Muscle of back (tissue), 11 donors: Measurements from ENCODE around the gene TEDC1. TPM values are rescaled to one million over a fixed set of nuclear protein-coding genes. Genes with fewer than 3 reads are reported as not detected.

Experiments
- DNase-seq, 3 donors: peaks; one replicate each; pipeline versions ENCODE4 v3.0.0 to v3.0.0-alpha.2; 2013
- polyA plus RNA-seq, 10 donors: library from polyadenylated mRNA; unstranded; fragments of 120-200 nt; gene quantifications; one replicate each; pipeline ENCODE4 v1.2.1, GENCODE V29; 2013; ENCODE audit not compliant: insufficient read length in 10 of 10

TEDC1 gene
- polyA plus RNA-seq, 10 donors = 3.4 to 8.7 (median 5.9) TPM

- DNase-seq = peak in 1 of 3 donors; percentile 63
These were observed 6.7 kb upstream of the TEDC1 start for GRCh38 chr14:105484069-105484996.

- DNase-seq = no peak
These were observed 6.1 kb upstream of the TEDC1 start for GRCh38 chr14:105484997-105485393.

GRCh38 chr14:105485739-105486162, 5.3 kb upstream of the TEDC1 start:
- DNase-seq = peak in 1 of 3 donors; percentile 67

- DNase-seq = peak in 1 of 3 donors; percentile 53
These were observed 4.7 kb upstream of the TEDC1 start, which contains the start of gene CRIP1 for GRCh38 chr14:105486163-105486973. TSS of gene CRIP1 (plus strand) at chr14:105486886. CDS start at chr14:105487260, 374 bp downstream.

DNA sequence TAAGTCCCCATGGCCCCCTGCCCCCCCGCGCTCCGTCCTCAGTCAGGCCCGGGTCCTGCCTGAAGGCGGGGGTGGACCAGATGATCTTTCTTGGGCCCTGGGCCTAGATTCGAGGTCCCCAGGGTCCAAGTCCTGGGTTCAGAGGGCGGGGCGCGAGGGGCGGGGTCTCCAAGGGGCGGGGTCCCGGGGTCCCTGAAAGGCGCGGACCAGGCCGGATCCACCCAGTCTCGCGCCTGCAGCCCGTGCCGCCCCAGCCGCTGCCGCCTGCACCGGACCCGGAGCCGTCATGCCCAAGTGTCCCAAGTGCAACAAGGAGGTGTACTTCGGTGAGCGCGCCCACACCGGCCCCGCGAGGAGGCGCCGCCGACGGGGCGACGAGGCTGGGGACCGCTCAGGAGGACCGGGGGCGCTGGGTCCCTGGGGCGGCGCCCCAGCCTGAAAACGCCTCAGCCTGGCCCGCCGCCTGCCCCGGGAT, 4.0 kb upstream of the TEDC1 start:
- DNase-seq = peak in 1 of 3 donors; percentile 73

DNA sequence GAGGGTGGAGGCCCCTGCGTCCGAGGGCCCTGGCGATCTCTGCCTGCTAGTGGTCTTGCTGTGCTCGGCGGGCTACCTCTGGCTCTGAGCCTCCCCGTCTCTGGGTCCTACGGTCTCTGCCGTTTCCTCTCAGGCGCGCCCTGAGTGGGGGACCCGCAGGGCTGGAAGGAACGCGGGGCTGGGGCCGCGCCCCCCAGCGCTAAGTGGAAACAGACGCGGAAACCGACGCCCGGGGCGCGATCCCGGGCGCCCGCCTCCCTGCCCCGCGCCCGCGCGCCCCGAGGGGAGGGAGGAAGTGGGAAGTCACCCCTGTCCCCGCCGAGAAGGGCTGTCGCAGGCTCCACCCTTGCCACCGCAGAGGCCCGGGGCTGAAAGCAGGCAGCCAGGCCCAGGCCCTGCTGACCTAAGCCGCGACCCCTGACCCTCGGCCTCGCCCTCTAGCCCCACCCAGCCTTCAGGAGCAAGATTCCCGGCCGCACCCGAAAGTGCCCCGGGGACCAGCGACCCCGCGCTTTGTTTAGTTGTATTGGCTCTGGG, 3.5 kb upstream of the TEDC1 start:
- peak in 1 of 3 donors; percentile 80 for DNase-seq

- DNase-seq = peak in 1 of 3 donors; percentile 44
These were observed 2.9 kb upstream of the TEDC1 start for GRCh38 chr14:105487986-105488777.

- no peak for DNase-seq
These were observed 2.1 kb upstream of the TEDC1 start for GRCh38 chr14:105488781-105489541.

- DNase-seq = peak; percentile 81 to 97 (median 90)
These were observed 1.3 kb upstream of the TEDC1 start for GRCh38 chr14:105489542-105490266.

GRCh38 chr14:105490267-105490571, 827 bp upstream of the TEDC1 start:
- peak in 1 of 3 donors; percentile 64 for DNase-seq

DNA sequence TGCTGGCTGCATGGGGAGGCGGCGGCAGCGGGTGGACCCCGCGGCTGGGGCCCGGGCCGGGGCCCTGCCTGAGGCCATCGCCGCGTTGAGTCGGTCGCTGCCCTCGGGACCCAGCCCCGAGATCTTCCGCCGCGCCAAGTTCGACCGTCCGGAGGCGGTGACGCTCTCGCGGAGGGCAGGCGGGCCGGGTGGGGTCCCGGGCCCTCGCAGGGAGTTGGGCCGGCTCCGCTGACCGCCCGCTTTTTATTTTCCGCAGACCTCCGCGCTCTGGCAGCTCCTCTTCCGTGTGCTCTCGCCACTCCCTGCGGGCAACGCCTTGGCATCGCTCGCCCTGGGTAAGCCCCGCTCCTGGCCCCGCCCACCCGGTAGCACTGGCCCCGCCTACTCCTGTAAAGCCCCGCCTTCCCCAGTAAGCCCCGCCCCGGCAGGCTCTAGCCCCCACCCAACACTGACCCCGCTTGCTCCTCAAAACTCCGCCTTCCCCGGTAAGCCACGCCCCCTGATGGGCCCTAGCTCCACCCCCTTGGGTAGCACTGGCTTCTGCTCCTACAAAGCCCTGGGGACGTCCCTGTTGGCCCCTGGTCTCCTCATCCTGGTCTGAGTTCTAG, 424 bp downstream of the TEDC1 start:
- peak in 1 of 3 donors; percentile 69 for DNase-seq

DNA sequence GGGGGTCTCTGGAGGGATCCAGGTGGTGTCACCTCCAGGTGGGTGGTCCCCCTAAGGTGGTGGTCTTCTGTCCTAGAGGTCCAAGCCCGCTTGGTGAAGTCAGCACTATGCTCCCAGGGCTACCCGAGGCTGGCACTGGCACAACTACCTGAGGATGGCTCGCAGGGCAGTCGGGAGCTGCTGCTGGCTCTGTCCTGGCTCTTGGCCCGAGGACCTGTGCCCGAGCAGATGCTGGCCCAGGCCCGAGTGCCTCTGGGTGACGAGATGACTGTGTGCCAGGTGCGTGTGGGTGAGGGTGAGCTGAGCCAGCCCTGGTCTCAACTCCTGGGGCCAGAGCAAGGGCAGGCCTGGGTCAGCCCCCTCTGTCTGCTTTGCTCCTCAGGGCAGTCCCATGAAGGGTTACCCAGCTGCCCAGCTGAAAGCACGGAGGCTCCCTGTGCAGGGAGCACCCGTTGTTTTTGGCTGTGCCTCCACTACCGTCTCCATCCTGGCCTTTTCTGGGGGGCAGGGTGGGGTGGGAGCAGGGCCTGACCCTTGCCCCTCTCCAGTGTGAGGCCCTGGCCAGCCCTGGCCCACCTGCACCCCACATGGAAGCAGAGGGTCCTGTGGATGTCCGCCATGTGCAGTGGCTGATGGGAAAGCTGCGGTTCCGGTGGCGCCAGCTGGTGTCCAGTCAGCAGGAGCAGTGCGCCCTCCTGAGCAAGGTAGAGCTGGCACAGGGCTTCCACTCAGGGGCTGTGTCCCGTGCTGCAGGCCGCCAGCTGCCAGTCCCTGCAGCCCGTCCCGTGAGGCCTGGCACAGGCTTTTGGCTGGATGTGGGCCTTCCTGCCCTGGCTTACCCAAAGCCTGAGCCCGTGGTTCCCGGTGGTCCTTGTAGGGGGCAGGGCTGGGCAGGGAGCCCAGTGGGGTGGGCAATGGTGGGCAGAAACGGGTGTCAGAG, 1.3 kb downstream of the TEDC1 start:
- DNase-seq = no peak

- peak in 1 of 3 donors; percentile 14 for DNase-seq
These were observed 2.2 kb downstream of the TEDC1 start for GRCh38 chr14:105492971-105493871.

- peak in 1 of 3 donors; percentile 12 for DNase-seq
These were observed 3.0 kb downstream of the TEDC1 start for GRCh38 chr14:105493921-105494605.

- DNase-seq = no peak
These were observed 3.5 kb downstream of the TEDC1 start for GRCh38 chr14:105494606-105494929.
